HG03095 (cell line): ENCODE data around the gene TEAD4.
A peak's percentile ranks its signal among the peaks of the same experiment; 100 is the strongest.
"Not testable (repeated sequence)": the region's sequence is repeated elsewhere in the genome, so short reads cannot be mapped to it uniquely, and the experiment has no call there.

Experiments used
- ATAC-seq: cut with Tn5 transposase; IDR thresholded peaks from one replicate; pipeline ENCODE4 v1.9.1; 2021; ENCODE audit warnings: moderate library complexity; ENCODE audit not compliant: unreplicated experiment

Gene TEAD4

GRCh38 chr12:3045494-3045893 lies 86.3 kb downstream of the TEAD4 start:
- ATAC-seq: no peak

- ATAC-seq: no peak
These were observed 86.8 kb downstream of the TEAD4 start for GRCh38 chr12:3045989-3046388.

- ATAC-seq: no peak
These were observed 87.4 kb downstream of the TEAD4 start for GRCh38 chr12:3046441-3047200.

- ATAC-seq: no peak
These were observed 88.8 kb downstream of the TEAD4 start for GRCh38 chr12:3047961-3048360.

GRCh38 chr12:3048540-3048939 lies 89.3 kb downstream of the TEAD4 start:
- no peak for ATAC-seq

- ATAC-seq: no peak
These were observed 90.0 kb downstream of the TEAD4 start for GRCh38 chr12:3049176-3049575.

- ATAC-seq: no peak
These were observed 90.5 kb downstream of the TEAD4 start for GRCh38 chr12:3049611-3050249.

- ATAC-seq: no peak
These were observed 95.2 kb downstream of the TEAD4 start for GRCh38 chr12:3054374-3054773.

- ATAC-seq: no peak
These were observed 96.0 kb downstream of the TEAD4 start for GRCh38 chr12:3055026-3055703.

GRCh38 chr12:3055704-3056467 lies 96.7 kb downstream of the TEAD4 start:
- ATAC-seq: no peak

GRCh38 chr12:3061059-3061458 lies 101.9 kb downstream of the TEAD4 start:
- no peak for ATAC-seq

GRCh38 chr12:3061501-3062215 lies 102.5 kb downstream of the TEAD4 start:
- ATAC-seq: no peak

GRCh38 chr12:3065300-3065699 lies 106.1 kb downstream of the TEAD4 start:
- no peak for ATAC-seq

GRCh38 chr12:3065846-3066245 lies 106.6 kb downstream of the TEAD4 start:
- not testable (repeated sequence) for ATAC-seq

GRCh38 chr12:3069714-3070113 lies 110.5 kb downstream of the TEAD4 start:
- no peak for ATAC-seq

GRCh38 chr12:3071107-3071506 lies 111.9 kb downstream of the TEAD4 start:
- ATAC-seq: no peak

GRCh38 chr12:3071710-3072109 lies 112.5 kb downstream of the TEAD4 start:
- no peak for ATAC-seq

GRCh38 chr12:3073438-3074250 lies 114.4 kb downstream of the TEAD4 start:
- peak; percentile 50 for ATAC-seq

GRCh38 chr12:3075315-3075714 lies 116.1 kb downstream of the TEAD4 start:
- ATAC-seq: no peak
